SK-N-MC (cell line): ENCODE data around the gene CLIP4.

Source experiments
- EZH2 ChIP-seq: fragments of 200-600 bp; sonication (generic); IDR thresholded peaks from one replicate; pipeline ENCODE4 v1.6.1; 2017; ENCODE audit warnings: antibody characterized with exemption
- FOXP2 ChIP-seq: optimal IDR thresholded peaks from 2 replicates; pipeline ENCODE3; 2011; ENCODE audit warnings: mild to moderate bottlenecking, moderate library complexity; ENCODE audit not compliant: insufficient read depth; ENCODE audit errors: extremely low read length, control extremely low read depth
- POLR2AphosphoS5 ChIP-seq: IDR thresholded peaks from 2 replicates; pipeline ENCODE4 v1.6.1; 2012; ENCODE audit warnings: mild to moderate bottlenecking, low read depth, low read length, borderline replicate concordance

- TF ChIP-seq EZH2 (no peak), POLR2AphosphoS5 (no peak), FOXP2 (no peak)
Measured at GRCh38 chr2:29096969-29097368, 18.2 kb upstream of the CLIP4 start.
